Effector memory CD4-positive, alpha-beta T cell (primary cell): ENCODE measurements around the gene DNAH8.
"Not testable (repeated sequence)": the region's sequence is repeated elsewhere in the genome, so short reads cannot be mapped to it uniquely, and the experiment has no call there.

Experiments used
- DNase-seq, 3 donors: peaks; one replicate each; pipeline ENCODE4 v3.0.0-alpha.2; 2020
- H3K27ac ChIP-seq: 2 replicates; pipeline ENCODE4 v1.7.0; 2013; ENCODE audit warnings: mild to moderate bottlenecking, low read length, moderate library complexity; ENCODE audit not compliant: insufficient read depth, poor library complexity, severe bottlenecking
- H3K27me3 ChIP-seq: replicated peaks from 2 replicates; pipeline ENCODE4 v1.7.0; 2013; ENCODE audit warnings: mild to moderate bottlenecking, low read length; ENCODE audit not compliant: insufficient read depth, control insufficient read depth, poor library complexity, severe bottlenecking
- H3K36me3 ChIP-seq: 2 replicates; pipeline ENCODE4 v1.7.0; 2013; ENCODE audit warnings: mild to moderate bottlenecking, low read length, moderate library complexity; ENCODE audit not compliant: control insufficient read depth, insufficient read depth
- H3K4me1 ChIP-seq: 2 replicates; pipeline ENCODE4 v1.7.0; 2013; ENCODE audit warnings: low read length, mild to moderate bottlenecking; ENCODE audit not compliant: control insufficient read depth, insufficient read depth, poor library complexity, severe bottlenecking
- H3K4me3 ChIP-seq: 2 replicates; pipeline ENCODE4 v1.7.0; 2013; ENCODE audit warnings: low read length, low read depth, mild to moderate bottlenecking; ENCODE audit not compliant: insufficient read depth, poor library complexity, severe bottlenecking
- H3K9me3 ChIP-seq: 2 replicates; pipeline ENCODE4 v1.7.0; 2013; ENCODE audit warnings: mild to moderate bottlenecking, low read length, moderate library complexity; ENCODE audit not compliant: control insufficient read depth

DNAH8 gene

DNA sequence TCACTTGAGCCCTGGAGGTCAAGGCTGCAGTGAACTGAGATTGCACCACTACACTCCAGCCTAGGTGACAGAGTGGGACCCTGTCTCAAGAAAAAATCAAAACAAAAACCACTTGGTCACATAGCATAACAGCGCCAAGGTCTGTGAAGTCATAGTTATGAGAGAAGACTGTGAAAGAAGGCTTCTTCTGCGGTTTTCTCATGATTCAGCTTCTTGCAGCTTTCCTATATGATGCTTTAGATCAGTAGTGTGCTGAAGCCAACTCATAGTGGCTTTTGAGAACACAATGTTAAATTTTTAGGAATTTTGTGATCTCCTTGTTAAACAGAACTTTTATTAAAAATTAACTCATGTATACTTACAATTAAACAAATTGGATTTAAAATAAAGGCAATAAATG is 197.3 kb downstream of the DNAH8 start:
- no peak for DNase-seq
- no peak overlapping the region for H3K4me3 ChIP-seq
- no peaks in the 10 kb centered on the region for H3K27me3 ChIP-seq
- H3K4me1 ChIP-seq: no peaks in the 10 kb centered on the region
- H3K9me3 ChIP-seq: no peaks in the 10 kb centered on the region
- H3K27ac ChIP-seq: no peak overlapping the region
- no peaks in the 10 kb centered on the region for H3K36me3 ChIP-seq

DNA sequence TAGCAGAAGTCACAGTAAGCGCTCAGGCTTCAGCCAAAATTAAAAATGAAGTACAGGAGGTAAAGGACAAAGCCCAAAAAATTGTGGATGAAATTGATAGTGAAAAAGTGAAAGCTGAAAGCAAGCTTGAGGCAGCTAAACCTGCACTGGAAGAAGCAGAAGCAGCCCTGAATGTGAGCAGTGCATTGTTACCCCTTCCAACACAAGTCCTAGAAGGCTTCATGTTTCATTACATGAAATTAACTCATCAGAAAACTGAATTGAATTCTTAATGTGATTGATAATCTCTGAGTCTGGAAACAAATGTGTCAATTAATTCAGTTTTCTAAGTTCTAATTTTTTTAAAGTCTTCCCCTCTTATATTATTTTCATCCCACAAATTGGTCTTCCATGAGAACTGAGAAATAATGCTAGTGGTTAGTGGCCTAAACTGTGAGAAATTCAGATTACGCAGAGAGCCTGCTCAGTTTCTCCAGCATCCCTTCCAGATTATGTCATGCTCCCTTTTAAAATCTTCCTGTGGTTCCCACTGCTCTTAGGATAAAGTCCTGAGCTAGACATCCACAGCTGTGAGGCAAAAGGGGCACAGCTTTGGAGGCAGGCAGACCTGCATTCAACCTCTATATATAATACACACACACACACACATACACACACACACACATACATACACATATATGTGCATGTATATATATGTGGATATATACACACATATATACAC is 200.3 kb downstream of the DNAH8 start:
- Histone ChIP-seq H3K36me3 (no peaks in the 10 kb centered on the region), H3K4me3 (no peak overlapping the region), H3K27me3 (no peaks in the 10 kb centered on the region), H3K4me1 (no peaks in the 10 kb centered on the region), H3K27ac (no peak overlapping the region), H3K9me3 (no peaks in the 10 kb centered on the region)
- no peak for DNase-seq

DNA sequence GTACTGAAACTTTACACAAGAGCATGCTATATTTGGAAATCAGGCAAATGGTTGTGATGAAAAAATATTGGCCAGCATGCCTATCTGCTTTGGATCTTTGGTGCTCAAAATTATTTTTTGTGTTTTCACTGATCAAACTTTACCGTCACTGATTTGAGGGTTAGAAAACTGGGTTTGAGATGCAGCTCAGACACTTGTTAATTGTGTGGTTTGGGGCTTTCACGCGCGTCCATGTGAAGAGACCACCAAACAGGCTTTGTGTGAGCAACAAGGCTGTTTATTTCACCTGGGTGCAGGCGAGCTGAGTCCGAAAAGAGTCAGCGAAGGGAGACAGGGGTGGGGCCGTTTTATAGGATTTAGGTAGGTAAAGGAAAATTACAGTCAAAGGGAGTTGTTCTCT is 206.4 kb downstream of the DNAH8 start:
- DNase-seq, H3K9me3 ChIP-seq, H3K36me3 ChIP-seq, H3K27ac ChIP-seq, H3K4me1 ChIP-seq, H3K4me3 ChIP-seq, H3K27me3 ChIP-seq: not testable (repeated sequence)

DNA sequence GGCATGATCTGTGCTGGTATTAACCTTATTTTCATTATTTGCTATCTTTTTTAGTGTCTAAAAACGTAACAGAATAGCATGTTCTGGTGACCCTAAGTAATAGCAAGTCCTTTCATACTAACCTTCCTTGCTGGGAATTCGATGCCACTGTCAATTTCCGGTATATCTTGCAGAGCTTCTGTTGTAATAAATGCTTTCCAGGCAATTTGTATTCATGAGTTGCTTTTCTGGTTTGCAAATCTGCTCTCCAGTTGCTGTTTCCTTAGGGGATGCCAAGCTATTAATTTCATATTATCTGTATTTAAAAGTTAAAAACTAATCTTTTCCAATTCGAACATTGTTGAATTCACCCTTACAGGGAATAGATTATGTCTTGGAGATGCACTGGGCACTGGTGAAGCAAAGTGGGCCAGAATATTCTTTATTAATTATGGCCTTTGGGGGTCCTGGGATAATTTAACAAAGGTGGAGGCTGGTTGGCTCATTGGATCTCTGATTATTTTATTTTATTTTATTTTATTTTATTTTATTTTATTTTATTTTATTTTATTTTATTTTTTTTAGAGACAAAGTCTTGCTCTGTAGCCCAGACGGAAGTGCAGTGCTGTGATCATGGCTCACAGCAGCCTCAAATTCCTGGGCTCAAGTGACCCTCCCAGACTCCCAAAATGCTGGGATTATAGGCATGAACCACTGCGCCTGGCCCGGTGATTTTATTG is 209.8 kb downstream of the DNAH8 start:
- Histone ChIP-seq H3K27me3 (no peaks in the 10 kb centered on the region), H3K4me1 (no peaks in the 10 kb centered on the region), H3K27ac (no peak overlapping the region), H3K36me3 (no peaks in the 10 kb centered on the region), H3K9me3 (no peaks in the 10 kb centered on the region), H3K4me3 (no peak overlapping the region)
- no peak for DNase-seq

DNA sequence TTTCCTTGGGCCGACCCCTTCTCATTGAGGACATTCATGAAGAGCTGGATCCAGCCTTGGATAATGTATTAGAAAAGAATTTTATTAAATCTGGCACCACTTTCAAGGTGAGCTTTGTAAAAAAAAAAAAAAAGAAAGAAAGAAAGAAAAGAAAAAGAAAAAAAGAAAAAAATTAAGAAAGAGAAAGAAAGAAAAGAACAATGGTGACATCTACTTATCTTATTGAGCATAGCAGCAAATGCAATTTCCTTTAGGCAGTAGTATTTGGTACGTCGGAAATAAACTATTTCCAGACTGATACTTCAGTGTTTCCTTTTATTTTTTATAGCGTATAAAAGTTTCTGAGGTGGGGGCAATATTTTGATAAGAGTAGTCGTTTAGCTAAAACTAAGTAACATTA is 214.4 kb downstream of the DNAH8 start:
- Histone ChIP-seq H3K4me3 (no peak overlapping the region), H3K27ac (no peak overlapping the region), H3K36me3 (no peaks in the 10 kb centered on the region), H3K9me3 (no peaks in the 10 kb centered on the region), H3K27me3 (no peaks in the 10 kb centered on the region), H3K4me1 (no peaks in the 10 kb centered on the region)
- DNase-seq: no peak

DNA sequence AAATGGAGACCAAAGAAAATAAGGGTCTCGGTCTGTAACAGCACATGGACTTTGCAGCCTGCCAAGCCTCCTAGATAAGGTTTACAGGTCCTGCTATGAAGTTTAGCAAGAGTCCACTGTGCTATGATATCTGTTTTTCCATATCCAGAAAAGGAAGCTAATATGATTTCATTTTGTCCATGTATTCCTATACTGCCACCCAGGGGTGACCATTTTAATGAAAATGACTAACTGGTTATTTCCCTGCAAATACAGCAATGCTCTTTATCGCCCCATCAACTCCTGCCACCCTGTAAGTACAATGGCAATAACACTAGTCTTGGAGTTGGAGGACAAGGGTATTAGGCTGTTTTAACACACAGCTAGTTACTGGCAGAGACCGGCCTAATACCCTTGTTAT is 218.3 kb downstream of the DNAH8 start:
- Histone ChIP-seq H3K27ac (no peak overlapping the region), H3K27me3 (no peaks in the 10 kb centered on the region), H3K36me3 (no peaks in the 10 kb centered on the region), H3K9me3 (no peaks in the 10 kb centered on the region), H3K4me1 (no peaks in the 10 kb centered on the region), H3K4me3 (no peak overlapping the region)
- DNase-seq: no peak

DNA sequence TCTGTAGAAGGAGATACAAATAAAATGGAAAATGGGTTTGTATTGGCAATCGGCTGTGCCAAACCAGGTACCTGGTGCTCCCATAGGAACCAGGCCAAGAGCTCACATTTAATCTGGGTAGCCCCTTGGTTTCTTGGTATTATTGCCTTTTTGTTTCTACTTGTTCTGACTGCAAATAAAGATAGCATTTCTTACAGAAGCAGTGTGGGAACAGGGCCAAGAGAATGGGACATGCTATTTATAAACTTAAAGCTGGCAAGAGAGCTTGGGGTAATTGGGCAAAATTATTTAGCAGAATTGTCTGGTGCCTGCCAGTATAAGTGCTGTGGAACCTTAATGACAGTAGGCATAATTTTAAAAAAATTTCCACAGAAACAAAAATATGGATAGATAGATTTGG is 219.9 kb downstream of the DNAH8 start:
- H3K4me1 ChIP-seq: no peaks in the 10 kb centered on the region
- H3K4me3 ChIP-seq: no peak overlapping the region
- no peak overlapping the region for H3K27ac ChIP-seq
- no peaks in the 10 kb centered on the region for H3K36me3 ChIP-seq
- DNase-seq: no peak
- H3K27me3 ChIP-seq: no peaks in the 10 kb centered on the region
- no peaks in the 10 kb centered on the region for H3K9me3 ChIP-seq

DNA sequence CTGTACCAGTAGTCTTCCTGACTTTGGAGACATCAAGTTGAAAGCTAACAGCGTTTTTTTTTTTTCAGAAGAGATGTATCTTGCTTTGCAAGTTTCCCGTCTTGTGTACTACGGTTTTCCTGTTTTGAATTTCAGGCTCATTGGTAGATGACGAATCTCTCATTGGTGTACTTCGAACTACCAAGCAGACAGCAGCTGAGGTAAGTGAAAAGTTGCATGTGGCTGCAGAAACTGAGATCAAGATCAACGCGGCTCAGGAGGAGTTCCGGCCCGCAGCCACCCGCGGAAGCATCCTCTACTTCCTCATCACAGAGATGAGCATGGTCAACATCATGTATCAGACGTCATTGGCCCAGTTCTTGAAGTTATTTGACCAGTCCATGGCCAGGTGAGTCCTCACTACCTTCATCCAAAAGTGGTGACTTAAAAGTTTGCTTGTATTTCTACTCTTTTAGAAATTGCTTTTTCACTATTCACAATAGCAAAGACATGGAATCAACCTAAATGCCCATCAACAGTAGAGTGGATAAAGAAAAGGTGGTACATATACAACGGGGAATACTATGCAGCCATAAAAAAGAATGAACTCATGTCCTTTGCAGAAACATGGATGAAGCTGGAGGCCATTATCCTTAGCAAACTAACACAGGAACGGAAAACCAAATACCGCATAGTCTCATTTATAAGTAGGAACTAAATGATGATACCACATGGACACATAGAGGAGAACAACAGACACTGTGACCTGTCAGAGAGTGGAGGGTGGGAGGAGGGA is 222.9 kb downstream of the DNAH8 start:
- no peak overlapping the region for H3K27ac ChIP-seq
- no peak for DNase-seq
- no peaks in the 10 kb centered on the region for H3K27me3 ChIP-seq
- no peak overlapping the region for H3K4me3 ChIP-seq
- H3K9me3 ChIP-seq: no peaks in the 10 kb centered on the region
- no peaks in the 10 kb centered on the region for H3K4me1 ChIP-seq
- H3K36me3 ChIP-seq: no peaks in the 10 kb centered on the region

DNA sequence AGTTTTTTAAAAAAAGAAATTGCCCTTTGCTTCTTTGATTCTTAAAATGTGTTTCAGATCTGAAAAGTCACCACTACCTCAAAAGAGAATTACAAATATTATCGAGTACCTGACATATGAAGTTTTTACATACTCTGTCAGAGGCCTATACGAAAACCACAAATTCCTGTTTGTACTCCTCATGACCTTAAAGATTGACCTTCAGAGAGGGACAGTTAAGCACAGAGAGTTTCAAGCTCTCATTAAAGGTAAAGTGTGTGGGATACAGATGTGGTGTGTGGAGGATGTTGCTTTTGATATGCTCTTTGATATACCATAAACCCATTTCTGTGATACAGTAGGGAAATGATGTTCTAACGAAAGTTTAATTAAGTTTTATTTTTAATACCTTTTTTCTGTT is 223.6 kb downstream of the DNAH8 start:
- H3K27me3 ChIP-seq: no peaks in the 10 kb centered on the region
- DNase-seq: no peak
- H3K4me1 ChIP-seq: no peaks in the 10 kb centered on the region
- H3K36me3 ChIP-seq: no peaks in the 10 kb centered on the region
- no peaks in the 10 kb centered on the region for H3K9me3 ChIP-seq
- no peak overlapping the region for H3K4me3 ChIP-seq
- no peak overlapping the region for H3K27ac ChIP-seq

DNA sequence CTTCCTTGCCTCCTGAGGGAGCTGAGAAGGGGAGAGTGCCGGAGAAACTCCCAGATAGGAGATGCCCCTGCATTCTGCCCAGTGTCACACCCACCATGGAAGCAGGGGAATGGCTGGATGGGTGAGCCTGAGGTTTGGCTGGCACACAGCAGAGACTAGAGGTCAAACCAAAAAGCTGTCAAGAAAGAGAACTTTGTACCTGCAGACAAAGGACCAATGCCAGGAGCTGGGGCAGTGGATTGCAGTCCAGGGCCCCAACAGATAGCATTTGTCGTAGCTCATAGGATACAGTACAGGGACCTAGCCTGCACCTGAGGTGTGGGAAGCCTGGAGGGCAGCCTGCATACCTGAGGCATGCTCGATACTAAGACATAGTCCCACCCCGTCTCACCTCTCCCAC is 227.3 kb downstream of the DNAH8 start:
- Histone ChIP-seq H3K9me3 (no peaks in the 10 kb centered on the region), H3K27me3 (no peaks in the 10 kb centered on the region), H3K36me3 (no peaks in the 10 kb centered on the region), H3K4me3 (no peak overlapping the region), H3K27ac (no peak overlapping the region), H3K4me1 (no peaks in the 10 kb centered on the region)
- DNase-seq: no peak
